HG03558 (cell line): Measurements from ENCODE around the gene GPR37L1.
"Not testable (repeated sequence)": the region's sequence is repeated elsewhere in the genome, so short reads cannot be mapped to it uniquely, and the experiment has no call there.

ENCODE experiments used
- ATAC-seq: cut with Tn5 transposase; IDR thresholded peaks from one replicate; pipeline ENCODE4 v1.9.1; 2021; ENCODE audit warnings: moderate number of reproducible peaks; ENCODE audit not compliant: unreplicated experiment; ENCODE audit errors: extremely low read depth

The GPR37L1 gene

DNA sequence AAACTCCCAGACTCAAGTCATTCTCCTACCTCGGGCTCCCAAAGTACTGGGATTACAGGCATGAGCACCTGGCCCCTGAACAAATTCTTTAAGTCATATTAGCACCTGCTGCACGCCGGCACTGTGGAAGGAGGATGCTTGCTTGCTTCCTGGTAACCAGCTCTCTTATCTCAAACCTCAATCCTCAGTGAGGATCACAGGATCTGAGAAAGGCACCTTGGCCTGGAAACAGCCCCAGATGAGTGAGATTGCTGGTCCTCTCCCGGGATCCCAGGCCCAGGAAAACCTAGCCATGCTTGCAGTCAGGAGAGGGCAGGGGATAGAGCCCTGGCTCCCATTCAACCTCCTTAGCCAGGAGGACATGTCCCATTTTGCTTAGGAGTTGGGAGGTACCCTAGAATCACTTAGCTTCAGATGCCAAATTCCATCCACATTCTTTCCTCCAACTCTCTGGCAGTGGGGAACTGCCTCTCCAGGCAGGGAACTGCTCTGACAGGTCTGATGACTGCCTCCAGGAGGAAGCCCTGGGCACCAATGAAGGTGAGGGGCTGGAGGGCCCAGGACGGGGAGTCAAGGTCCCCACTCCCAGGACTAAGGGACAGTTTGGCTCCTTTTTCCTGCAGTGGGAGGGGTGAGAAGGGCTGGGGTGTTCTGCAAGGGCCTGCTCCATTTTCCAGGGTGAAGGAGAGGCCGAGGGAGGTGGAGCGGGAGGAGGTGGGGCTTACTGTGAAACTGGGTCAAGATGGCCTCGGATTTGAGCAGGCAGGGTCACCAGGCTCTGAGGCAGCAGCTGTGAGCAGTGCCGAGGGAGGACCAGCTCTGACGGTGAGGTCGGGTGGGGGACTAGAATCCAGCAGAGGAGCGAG is 9.5 kb downstream of the GPR37L1 start:
- no peak for ATAC-seq

DNA sequence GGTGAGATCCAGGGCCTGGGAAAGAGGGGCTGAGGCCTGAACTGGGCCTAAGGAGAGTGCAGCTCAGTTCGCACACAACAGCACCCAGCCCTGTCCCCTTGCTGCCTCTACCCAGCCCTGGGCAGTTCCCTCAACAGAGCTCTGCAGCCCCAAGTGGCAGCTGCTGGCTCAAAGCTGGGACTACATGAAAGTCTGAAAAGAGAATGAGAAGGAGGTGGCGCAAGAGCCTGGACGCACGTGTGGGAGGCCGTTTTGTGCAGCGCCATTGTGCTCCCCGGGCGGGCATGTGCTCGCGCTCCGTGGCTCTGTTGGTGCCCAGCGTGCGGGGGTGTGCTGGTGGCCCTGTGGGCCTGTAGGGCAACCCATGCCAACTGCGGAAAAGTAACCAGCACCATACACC is 10.3 kb downstream of the GPR37L1 start:
- no peak for ATAC-seq

DNA sequence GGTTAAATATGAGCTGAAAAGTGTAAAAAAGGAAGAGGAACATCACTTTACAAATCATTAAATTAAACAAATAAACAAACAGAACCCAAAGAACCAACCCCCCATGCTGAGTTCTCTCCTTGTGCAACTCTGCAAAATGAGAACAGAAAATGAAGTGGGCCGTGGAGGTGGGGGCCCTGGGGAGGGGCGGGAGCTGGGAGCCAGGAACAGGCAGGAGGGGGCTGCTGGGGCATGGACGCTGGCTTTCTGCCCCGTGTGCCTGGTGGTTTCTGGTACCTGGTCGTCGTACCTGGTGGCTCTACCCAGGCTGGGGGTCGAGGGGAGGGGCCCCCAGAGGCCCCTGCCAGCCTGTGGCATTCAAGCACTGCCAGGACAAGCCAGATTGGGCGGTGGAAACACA is 10.8 kb downstream of the GPR37L1 start:
- no peak for ATAC-seq

DNA sequence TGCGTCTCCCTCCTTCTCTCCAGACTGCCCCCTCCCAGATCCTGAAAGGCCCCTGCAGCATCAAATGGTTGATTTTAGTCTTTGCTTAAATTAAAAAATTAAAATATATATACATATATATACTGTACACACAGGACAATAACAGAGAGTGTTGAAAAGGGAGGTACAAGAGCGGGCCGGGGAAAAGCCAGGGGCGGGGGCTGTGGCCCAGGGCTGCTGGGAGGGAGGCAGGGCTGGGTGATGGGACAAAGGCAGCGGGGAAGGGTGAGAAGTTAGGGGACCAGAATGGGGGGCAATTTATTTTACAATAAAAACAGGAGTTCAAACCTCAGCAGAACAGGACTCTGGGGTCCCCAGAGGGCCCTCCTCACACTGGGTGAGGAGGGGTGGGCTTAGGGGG is 11.3 kb downstream of the GPR37L1 start:
- ATAC-seq, result no peak

DNA sequence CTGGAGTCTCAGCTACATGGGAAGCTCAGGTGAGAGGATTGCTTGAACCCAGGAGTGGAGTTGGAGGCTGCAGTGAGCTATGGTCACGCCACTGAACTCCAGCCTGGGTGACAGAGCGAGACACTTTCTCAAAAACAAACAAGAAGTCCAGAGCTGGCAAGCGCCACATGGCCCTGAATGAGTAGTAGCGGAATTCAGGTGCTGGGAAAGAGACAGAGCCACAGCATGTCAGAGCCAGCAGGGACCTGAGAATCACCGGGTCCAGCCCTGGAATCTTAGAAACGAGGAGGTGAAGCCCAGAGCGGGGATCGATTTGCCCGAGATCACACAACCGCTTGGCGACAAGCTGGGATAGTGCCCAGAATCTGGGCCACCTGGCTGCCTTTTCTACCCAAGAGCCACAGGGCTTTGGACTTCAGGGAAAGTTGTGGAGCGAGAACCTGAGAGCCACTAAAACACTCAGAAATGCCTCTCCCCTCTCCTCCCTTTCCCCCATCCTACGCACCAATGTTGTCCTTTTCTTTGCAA is 12.0 kb downstream of the GPR37L1 start:
- ATAC-seq, result no peak

DNA sequence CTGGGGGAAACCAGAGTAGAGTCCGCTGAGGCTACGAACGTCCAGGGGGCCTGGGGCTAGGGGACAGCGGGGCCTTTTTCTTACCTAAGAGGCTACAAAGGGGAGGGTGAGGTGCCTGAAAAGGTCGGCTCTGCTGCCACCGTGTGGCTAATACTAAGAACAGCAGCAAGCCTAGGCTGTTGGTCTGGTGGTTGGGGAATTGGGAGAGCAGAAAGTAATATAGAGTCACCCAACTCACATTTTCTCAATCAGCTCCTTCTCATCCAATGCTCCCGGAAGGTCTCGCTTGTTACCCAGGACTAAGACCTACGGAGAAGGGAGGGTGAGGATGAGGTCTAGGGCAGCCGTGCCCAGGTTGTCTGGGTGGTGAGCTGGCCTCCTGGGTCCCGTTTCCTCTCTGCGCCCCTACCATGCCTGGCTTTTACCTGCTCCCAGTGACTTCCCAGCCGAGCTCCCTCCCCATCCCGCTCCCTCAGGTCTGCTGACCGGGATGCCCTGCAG is 12.6 kb downstream of the GPR37L1 start:
- no peak for ATAC-seq

DNA sequence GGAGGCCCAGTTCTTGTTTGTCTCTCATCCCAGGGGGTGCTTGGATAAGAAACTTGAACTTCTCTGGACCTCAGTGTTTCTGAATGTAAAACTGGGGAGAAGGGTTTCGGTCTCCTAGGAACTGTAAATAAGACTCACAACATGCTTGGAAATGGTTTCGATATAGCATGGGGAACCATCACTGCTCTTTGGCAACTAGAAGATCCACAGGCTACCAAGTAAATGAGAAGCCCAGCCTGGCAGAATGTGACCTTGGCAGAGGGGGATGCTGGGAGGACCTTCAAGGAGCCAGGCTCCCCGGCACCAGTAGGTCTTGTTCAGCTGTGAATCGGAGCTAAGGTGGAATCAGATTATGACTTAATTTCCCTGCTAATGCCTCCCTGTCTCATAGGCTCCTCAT is 18.1 kb downstream of the GPR37L1 start:
- no peak for ATAC-seq

DNA sequence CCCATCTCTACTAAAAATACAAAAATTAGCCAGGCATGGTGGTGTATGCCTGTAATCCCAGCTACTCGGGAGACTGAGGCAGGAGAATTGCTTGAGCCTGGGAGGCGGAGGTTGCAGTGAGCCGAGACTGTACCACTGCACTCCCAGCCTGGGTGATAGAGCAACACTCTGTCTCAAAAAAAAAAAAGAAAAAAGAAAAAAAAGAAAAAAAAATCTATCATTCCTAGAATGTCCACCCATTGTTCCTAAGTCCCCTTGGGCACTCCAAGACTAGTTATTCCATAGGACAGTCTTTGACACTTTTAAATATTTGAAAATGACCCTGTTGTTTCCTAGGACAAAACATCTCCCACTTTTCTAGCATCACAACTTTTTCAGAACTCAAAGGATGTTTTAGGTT is 18.8 kb downstream of the GPR37L1 start:
- ATAC-seq, result not testable (repeated sequence)

DNA sequence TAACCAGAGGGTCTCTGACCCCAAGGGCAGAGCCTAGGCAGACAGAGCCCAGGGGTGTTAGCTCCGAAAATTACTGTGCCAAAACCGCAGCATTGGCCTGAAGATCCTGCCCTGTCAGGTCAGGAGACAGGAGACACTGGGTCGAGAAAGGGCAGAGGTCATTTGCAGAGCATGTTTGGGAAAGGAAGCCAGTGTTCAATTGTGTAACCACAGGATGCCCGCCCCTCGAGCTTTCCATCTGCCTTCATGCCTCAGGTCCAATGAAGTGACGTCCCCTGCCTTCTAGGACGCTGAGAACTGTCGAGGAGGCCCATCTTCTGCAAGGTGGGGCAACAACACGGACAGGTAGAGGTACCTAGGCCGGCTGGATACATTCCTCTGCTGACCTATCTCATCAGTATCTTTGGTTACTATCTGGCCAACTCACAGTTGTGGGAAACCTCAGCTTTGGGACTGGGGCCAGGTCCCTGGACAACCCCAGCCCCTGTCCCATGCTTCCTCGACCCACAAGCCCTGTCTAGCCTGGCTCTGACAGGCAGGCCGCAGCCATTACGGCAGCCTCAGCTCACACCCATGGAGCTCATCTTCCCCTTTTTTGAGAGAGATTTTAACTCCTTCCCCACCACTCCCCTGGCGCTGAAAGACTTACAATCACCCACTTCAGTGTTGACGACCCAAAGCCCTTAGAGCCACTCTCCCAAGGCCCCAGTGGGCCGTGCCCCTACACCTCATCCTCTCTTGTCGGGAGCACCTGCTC is 20.5 kb downstream of the GPR37L1 start:
- no peak for ATAC-seq

DNA sequence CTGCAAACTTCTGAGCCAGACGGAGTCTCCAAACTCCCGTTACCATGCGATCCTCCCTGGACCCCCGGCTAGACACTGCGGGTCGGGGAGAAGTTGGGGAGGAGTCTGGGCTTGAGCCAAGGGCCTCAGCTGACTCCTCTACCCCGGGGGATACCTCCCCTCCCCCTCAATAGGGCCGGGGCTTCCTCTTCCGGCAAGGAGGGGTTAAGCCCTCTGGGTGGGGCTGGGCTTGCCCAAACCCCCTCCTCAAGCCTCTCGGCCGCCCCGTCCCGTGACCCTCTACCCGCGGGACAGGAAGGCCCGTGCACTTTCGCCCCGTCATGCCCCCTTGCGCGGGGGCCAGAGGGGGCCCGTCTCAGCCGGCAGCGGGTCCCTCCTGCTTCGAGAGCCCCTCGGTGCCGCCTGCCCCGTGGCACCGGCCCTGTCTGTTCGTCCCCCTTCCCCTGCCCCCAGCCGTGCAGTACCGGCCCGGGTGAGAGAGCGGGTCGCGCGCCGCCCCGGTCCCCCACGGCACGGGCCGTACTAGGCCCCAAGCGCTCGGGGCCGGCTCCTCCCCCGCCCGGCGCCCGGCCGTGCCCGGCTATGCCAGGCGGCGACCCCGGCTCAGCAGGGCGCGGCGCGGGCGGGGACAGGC is 21.2 kb downstream of the GPR37L1 start:
- no peak for ATAC-seq

DNA sequence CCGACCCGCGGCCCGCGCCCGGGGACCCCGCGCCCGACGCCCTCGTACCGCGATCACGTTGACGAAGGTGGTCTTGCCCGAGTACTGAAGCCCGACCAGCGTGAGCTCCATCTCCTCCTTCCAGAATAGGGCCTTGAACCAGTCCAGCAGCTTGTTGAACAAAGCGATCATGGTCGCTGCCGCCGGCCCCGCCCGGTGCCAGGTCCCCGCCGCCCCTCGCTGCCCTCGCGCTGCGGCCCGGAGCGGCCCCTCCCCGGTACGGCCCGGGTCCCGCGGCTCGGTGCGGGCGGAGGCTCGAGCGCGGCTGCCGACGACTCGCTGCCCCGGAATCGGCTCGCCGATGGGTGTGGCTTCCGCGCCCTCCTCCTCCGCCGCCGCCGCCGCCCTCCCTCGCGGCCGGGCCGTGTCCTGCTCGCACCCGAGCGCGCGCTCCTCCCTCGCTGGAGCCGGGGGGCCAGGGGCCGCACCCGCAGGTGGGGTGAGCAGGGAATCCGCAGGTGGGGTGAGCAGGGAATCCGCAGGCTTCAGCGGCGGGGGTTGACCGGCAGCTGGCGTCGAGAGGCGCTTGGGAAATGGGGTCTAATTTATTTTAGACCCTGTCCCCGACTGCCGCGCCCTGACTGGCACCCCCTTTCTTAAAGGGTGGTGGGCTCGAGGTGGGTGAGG is 21.8 kb downstream of the GPR37L1 start, which contains the start of gene ARL8A:
Gene ARL8A (minus strand): TSS at position 336 of the 666 bp plus-strand sequence. CDS start 165 bp downstream, at position 171.
- no peak for ATAC-seq

DNA sequence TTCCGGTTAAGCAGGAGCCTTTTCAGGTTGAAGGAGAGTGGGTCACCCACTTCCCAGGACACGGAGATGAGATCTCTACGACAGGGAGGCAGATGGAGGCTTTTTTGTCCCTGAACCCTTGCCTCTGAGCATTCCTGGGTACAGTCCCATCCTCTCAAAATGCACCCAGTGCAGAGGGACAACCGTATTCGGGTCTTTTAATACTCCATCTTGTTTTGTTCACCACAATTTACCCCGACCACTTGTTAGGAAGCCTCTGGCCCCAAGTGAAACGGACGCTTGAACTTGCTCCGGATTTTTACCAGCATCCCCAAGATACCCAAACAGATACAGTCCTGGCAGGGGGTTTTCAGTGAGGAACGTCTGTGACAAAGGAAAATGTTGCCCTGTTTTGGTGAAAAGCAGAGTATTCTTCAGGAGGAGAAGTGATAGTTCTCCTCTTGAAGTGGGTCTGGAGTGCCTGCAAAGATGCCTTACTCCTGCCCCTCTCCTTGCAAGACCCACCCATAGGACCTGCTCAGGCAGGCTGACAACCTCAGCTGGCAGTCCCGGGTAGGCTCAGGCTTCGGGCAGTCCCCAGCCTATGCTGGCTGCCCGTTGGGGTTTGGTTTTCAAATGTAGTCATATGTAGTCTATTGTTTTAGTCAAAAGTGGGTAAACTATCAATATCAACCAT is 22.5 kb downstream of the GPR37L1 start:
- ATAC-seq, result no peak

DNA sequence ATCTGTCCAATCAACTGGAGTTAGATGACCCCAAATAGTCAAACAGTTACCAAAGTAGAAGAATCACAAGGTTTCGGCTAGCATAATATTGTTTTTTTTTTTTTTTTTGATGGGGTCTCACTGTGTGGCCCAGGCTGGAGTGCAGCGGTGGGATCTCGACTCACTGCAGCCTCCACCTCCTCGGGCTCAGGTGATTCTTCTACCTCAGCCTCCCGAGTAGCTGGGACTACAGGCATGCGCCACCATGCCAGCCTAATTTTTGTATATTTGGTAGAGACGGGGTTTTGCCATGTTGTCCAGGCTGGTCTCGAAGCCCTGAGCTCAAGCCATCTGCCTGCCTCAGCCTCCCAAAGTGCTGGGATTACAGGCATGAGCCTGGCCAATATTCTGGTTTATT is 23.0 kb downstream of the GPR37L1 start:
- not testable (repeated sequence) for ATAC-seq

DNA sequence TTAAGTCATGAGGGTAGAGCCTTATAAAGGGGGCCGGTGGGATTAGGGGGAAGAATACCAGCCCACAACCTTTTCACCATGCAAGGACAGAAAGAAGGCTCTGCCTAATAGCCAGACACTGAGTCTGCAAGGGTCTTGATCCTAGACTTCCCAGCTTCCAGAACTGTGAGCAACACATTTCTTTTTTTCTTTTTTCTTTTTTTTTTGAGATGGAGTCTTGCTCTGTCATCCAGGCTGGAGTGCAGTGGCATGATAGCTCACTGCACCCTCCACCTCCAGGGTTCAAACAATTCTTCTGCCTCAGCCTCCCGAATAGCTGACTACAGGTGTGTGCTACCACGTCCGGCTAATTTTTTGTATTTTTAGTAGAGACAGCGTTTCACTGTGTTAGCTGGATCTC is 23.6 kb downstream of the GPR37L1 start:
- ATAC-seq, result no peak

DNA sequence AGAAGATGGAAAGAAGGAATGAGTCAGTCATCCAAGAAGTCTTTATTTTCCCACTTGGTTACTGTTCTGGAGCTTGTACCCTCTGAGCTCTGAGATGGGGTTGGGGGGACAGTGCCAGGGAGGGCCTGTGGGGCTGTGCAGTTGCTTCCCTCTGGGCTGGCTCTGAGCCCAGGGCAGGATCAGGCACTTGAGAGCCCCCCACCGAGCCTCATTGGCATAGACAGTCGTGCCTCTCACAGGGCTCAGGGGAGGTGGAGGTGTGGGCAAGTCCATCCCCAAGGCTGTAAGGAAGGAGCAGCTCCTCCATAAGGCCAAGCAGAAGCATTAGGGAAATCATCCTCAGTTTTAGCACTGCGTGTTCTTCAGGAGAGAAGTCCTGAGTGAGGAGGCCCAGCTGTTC is 24.3 kb downstream of the GPR37L1 start:
- no peak for ATAC-seq

DNA sequence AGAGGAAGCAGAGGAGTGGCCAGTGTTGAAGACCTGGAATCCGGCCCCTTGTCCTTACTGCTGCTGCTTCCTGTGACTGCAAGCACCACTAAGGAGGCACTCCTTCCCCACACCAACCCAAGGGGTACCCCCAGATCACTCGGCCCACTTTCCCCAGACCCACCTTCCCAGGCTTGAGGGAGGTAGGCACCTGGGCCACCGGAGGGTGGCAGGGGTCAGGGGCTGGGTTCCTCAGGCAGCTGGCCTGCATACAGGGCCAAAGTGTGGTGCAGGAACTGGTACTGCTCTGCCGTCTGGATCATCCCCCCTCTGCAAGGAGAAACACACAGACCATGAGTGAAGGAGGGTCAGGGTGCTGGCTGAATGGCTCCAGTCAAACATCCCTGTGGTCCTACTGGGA is 25.7 kb downstream of the GPR37L1 start:
- no peak for ATAC-seq

DNA sequence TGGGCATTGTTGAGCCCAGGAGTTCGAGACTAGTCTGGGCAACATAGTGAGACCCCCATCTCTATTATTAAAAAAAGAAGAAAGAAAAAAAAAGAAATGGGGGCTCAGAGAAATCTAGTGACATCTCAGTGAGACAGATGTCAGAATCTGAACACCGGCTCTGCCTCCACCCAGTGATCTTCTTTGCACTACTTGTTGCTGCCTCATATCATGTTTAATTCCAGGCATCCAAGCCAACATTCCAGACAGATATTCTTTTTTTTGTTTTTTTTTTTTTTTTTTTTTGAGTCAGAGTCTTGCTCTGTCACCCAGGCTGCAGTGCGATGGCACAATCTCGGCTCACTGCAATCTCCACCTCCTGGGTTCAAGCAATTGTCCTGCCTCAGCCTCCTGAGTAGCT is 26.8 kb downstream of the GPR37L1 start:
- ATAC-seq, result no peak

DNA sequence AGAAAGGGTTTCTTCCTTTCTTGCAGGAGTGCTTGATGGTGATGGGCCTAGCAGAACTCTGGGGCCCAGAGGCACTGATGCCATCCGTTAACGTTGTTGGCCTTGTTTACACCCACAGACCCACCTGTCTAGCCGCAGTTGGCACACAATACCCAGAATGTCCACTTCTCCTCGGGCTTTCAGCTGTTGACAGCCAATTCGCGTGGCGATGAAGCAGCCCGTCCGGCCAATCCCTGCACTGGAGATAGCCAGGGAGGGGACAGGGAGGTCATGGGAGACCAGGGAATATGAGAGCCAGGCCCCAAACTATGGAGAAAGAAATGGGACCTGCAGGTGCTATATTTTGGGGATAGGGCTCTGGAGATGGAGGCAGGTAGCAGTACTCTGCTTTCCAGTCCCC is 27.5 kb downstream of the GPR37L1 start:
- no peak for ATAC-seq

DNA sequence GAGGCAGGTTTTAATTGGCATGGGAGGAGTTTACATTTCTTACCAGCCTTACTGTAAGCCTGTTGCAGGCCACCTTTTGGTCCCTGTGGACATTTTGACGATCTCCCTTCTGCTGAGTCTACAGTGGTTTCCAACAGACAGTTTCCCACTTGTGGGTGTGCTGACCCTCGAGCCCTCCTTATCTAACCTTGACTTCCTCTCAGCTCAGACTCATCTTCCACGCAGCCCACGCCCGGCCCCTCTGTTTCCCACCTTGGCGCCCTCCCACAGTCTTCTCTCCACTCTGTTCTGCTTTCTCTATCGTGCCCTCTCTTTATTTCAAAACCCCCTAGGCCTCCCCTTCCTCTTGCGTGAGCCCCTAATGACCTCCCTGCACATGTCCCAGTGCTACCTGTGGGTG is 27.9 kb downstream of the GPR37L1 start:
- no peak for ATAC-seq

DNA sequence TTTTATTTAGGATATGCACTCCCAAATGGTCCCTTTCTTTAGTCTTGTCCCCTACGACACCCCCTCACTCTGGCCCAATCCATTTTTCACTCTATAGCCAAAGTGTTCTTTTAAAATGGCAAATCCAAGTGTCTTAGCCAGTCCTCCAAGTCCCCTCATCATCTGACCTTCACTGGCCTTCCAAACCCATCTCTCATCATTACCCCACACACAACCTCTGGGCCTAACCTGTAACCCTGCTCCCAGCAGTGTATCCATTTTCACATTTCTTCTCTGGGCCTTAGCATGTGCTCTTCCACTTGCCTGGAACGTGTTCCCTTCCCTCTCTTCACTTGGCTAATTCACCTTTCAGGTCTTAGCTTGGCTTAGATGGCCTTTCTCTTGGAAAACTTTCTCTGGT is 28.3 kb downstream of the GPR37L1 start:
- no peak for ATAC-seq
